GM18520 (cell line): ENCODE measurements around the gene FBXO17.

Source experiments
- ATAC-seq: cut with Tn5 transposase; IDR thresholded peaks from one replicate; pipeline ENCODE4 v1.9.1; 2021; ENCODE audit not compliant: unreplicated experiment

The FBXO17 gene

GRCh38 chr19:38918526-38918925, 57.0 kb downstream of the FBXO17 start:
- ATAC-seq, result no peak

- ATAC-seq, result no peak
These were observed 57.5 kb downstream of the FBXO17 start for GRCh38 chr19:38917921-38918491.

- no peak for ATAC-seq
These were observed 58.0 kb downstream of the FBXO17 start for GRCh38 chr19:38917516-38917915.

GRCh38 chr19:38915329-38916321, 59.9 kb downstream of the FBXO17 start:
- no peak for ATAC-seq

- no peak for ATAC-seq
These were observed 61.6 kb downstream of the FBXO17 start for GRCh38 chr19:38913958-38914357.

- no peak for ATAC-seq
These were observed 62.7 kb downstream of the FBXO17 start for GRCh38 chr19:38912600-38913514.

- no peak for ATAC-seq
These were observed 64.0 kb downstream of the FBXO17 start for GRCh38 chr19:38911388-38912001.

- no peak for ATAC-seq
These were observed 65.1 kb downstream of the FBXO17 start for GRCh38 chr19:38910488-38910887.

GRCh38 chr19:38908911-38909310, 66.6 kb downstream of the FBXO17 start:
- no peak for ATAC-seq

- ATAC-seq, result no peak
These were observed 67.9 kb downstream of the FBXO17 start for GRCh38 chr19:38907670-38908069.

GRCh38 chr19:38907227-38907626, 68.3 kb downstream of the FBXO17 start:
- ATAC-seq, result no peak

- ATAC-seq, result no peak
These were observed 69.9 kb downstream of the FBXO17 start for GRCh38 chr19:38905620-38906019.

GRCh38 chr19:38904581-38905539, 70.7 kb downstream of the FBXO17 start:
- ATAC-seq, result no peak

GRCh38 chr19:38901683-38902082, 73.9 kb downstream of the FBXO17 start:
- ATAC-seq, result no peak

GRCh38 chr19:38900743-38901190, 74.8 kb downstream of the FBXO17 start:
- no peak for ATAC-seq

- ATAC-seq, result no peak
These were observed 75.3 kb downstream of the FBXO17 start for GRCh38 chr19:38900202-38900629.

GRCh38 chr19:38899447-38900201, 75.9 kb downstream of the FBXO17 start, which contains the start of the genes NFKBIB and SIRT2:
Gene NFKBIB, plus strand, starts transcription at chr19:38899969. Its CDS starts 64 bp downstream, at chr19:38900033.
Gene SIRT2, minus strand, starts transcription at chr19:38899618. Its CDS starts 97 bp downstream, at chr19:38899521.
- ATAC-seq, result peak; percentile 95

GRCh38 chr19:38898788-38899446, 76.6 kb downstream of the FBXO17 start:
- ATAC-seq, result no peak
